GM20000 (cell line): ENCODE measurements around the gene CDKL1.

Experiments used
- DNase-seq: peaks from one replicate; pipeline ENCODE4 v3.0.0; 2012; ENCODE audit warnings: low spot score
- TF ChIP-seq, protein P1 (sequence below): IDR thresholded peaks from 2 replicates; pipeline ENCODE4 v1.5.1; 2012; ENCODE audit warnings: mild to moderate bottlenecking, control low read depth; ENCODE audit errors: extremely low read depth, missing control alignments

CDKL1 gene

GRCh38 chr14:50340045-50340444, 56.6 kb downstream of the CDKL1 start:
- TF ChIP-seq, protein P1, sequence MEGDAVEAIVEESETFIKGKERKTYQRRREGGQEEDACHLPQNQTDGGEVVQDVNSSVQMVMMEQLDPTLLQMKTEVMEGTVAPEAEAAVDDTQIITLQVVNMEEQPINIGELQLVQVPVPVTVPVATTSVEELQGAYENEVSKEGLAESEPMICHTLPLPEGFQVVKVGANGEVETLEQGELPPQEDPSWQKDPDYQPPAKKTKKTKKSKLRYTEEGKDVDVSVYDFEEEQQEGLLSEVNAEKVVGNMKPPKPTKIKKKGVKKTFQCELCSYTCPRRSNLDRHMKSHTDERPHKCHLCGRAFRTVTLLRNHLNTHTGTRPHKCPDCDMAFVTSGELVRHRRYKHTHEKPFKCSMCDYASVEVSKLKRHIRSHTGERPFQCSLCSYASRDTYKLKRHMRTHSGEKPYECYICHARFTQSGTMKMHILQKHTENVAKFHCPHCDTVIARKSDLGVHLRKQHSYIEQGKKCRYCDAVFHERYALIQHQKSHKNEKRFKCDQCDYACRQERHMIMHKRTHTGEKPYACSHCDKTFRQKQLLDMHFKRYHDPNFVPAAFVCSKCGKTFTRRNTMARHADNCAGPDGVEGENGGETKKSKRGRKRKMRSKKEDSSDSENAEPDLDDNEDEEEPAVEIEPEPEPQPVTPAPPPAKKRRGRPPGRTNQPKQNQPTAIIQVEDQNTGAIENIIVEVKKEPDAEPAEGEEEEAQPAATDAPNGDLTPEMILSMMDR, result no peak
- DNase-seq, result no peak

DNA sequence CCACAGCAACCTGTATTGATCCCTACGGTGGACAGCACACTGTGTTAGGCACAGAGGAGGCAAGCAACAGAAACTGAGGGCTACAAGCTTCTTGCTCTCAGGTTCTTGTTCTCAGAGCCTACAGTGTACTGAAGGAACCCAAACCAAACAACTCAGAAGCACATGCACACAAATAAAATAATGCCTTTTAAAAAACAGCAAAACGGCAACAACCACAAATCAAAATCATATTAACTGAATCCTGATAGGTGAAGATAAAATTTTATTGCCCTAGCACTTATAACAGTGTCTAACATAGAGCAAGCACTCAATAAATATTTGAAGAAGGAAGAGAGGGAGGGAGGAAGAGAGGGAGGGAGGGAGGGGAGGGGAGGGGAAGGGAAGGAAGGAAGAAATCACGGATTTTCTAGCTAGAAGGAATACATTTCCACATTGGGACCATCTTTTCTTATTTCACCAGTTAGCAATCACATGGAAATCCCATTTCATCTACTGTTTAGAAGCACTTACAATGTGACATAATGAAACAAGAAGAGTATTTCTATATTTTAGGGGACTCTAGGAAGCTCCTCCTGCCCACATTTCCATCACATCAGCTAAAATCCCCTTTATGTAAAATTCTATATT, 57.4 kb downstream of the CDKL1 start:
- TF ChIP-seq, protein P1, result no peak
- no peak for DNase-seq

- TF ChIP-seq, protein P1, result no peak
- no peak for DNase-seq
These were observed 58.1 kb downstream of the CDKL1 start for GRCh38 chr14:50338587-50338986.

- TF ChIP-seq, protein P1, result no peak
- peak; percentile 33 for DNase-seq
These were observed 60.5 kb downstream of the CDKL1 start for GRCh38 chr14:50335989-50336824.

DNA sequence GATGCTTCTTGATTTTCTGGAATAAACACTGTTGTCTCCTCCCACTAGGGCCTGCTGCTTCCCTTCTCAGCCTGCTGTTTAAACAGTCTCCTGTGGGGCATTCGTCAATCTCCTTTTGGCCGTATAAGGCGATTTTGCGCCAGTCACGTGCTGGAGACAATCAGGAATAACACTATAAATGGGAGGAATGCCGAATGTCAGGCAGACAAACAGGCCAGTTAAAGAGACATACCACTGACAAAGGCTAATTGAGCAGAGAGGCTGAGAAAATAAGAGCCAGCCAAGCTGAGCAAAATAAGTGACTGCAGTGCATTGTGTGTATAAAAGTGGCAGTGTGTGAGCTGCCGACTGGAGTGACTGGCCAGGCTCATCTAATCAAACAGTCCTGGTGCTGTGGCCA, 61.3 kb downstream of the CDKL1 start:
- TF ChIP-seq, protein P1, result no peak
- no peak for DNase-seq

DNA sequence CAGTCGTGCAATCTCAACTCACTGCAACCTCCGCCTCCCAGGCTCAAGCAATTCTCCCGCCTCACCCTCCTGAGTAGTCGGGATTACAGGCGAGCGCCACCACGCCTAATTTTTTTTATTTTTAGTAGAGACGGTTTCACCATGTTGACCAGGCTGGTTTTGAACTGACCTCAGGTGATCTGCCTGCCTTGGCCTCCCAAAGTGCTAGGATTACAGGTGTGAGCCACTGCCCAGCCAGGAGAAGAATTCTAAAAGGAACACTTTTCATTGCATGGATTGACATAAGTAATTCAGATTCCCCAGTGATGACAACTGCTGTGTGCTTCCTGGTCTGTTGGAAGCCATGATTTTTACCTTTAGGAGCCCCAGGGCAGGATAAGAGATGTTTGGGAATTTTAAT, 62.5 kb downstream of the CDKL1 start:
- TF ChIP-seq, protein P1, result no peak
- no peak for DNase-seq

- TF ChIP-seq, protein P1, result no peak
- no peak for DNase-seq
These were observed 63.6 kb downstream of the CDKL1 start for GRCh38 chr14:50333014-50333509.
